ENCODE measurements around the gene SYDE2. TPM values are rescaled to one million over a fixed set of nuclear protein-coding genes. Genes with fewer than 3 reads are reported as not detected.

The SYDE2 gene
- total RNA-seq, 4 donors from 2014 or later = 3.3 to 20.8 (median 14.2) TPM

DNA sequence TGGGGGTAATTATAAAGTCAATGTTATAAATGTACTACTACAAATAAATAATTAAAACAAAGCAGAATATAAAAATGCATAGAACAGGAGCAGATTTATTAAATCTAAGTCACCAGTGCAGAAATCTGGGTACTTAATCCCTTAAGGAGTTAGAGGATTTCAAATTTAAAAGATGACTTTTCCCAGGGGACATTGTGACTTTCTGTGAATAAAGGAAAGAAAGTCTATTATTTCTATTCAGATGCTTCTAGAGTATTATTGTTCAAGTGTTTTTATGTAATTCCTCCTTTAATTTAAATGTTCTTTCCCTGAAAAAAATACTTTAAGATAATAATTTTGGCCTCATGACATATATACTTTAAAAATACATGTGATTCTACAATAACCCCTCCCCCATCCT lies 43.4 kb downstream of the SYDE2 start:
- Histone ChIP-seq H3K4me1 (no peaks in the 10 kb centered on the region), H3K4me3 (no peak overlapping the region), H3K27ac (no peak overlapping the region), H3K27me3 (no peaks in the 10 kb centered on the region), H3K9me3 (no peaks in the 10 kb centered on the region), H3K36me3 (peaks cover 0 to 9% (median 0%) of the 10 kb centered on the region in 3 donors)
- no peak for DNase-seq
- no peak for TF ChIP-seq POLR2A (IDR thresholded peaks at IDR 0.05)
- TF ChIP-seq, protein P1, sequence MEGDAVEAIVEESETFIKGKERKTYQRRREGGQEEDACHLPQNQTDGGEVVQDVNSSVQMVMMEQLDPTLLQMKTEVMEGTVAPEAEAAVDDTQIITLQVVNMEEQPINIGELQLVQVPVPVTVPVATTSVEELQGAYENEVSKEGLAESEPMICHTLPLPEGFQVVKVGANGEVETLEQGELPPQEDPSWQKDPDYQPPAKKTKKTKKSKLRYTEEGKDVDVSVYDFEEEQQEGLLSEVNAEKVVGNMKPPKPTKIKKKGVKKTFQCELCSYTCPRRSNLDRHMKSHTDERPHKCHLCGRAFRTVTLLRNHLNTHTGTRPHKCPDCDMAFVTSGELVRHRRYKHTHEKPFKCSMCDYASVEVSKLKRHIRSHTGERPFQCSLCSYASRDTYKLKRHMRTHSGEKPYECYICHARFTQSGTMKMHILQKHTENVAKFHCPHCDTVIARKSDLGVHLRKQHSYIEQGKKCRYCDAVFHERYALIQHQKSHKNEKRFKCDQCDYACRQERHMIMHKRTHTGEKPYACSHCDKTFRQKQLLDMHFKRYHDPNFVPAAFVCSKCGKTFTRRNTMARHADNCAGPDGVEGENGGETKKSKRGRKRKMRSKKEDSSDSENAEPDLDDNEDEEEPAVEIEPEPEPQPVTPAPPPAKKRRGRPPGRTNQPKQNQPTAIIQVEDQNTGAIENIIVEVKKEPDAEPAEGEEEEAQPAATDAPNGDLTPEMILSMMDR (IDR thresholded peaks at IDR 0.05) = no peak

DNA sequence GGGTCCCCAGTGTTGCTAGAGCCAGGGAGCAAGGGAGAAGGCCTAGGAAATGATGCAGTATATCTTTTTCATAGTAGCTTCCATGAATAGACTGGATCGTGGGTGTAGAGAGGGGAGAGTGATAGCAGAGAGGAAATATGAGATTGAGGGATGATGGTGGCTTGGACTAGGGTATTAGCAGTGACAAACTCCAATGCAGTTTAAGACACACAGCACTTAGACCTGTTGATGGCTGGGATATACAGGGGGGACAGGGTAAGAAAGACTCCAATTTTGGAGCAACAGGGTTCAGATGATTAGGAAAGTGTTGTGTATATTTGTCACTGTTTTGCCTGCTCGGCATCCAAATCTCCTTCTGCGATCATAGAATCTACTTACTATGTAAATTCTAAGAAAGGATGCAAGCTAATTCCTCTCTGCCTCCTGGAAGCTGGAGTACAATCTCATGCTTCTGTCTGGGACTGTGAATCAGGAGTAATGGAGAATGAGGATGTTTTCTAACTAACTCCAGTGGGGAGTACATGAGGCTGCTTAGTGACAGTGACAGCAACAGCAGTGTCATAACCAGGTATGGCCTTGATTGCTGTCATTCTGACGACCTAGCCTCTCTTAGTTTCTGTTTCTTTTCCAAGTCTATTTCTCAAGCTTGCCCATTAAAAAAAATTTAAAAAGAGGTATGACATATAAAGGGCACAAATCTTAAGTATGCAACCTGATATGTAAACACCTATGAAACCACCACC lies 47.5 kb downstream of the SYDE2 start:
- H3K4me1 ChIP-seq = no peaks in the 10 kb centered on the region
- no peaks in the 10 kb centered on the region for H3K9me3 ChIP-seq
- H3K27ac ChIP-seq = no peak overlapping the region

DNA sequence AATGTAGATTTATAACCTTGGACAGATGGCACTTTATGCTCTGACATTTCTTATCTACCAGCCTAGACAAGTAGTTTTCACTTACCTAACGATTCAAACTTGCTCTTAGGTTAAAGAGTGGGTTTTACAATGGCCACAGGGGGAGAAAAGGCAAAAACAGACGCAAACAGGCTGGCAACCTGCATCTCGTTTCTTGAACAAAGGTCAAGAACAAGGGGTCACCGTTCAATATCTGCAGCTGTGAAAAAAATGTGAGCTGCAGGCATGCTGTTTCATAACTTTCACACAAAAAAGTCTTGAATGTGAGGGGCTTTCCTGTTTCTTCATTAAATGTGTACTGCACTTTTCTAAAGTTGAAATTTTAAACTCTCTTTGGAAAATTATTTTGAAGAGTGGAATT lies 49.4 kb downstream of the SYDE2 start:
- H3K27ac ChIP-seq = no peak overlapping the region
- H3K4me3 ChIP-seq = no peak overlapping the region
- TF ChIP-seq, protein P1 (IDR thresholded peaks at IDR 0.05) = no peak
- no peak for TF ChIP-seq POLR2A (IDR thresholded peaks at IDR 0.05)
- H3K36me3 ChIP-seq = no peaks in the 10 kb centered on the region
- no peaks in the 10 kb centered on the region for H3K4me1 ChIP-seq
- no peaks in the 10 kb centered on the region for H3K9me3 ChIP-seq
- no peak for DNase-seq
- no peaks in the 10 kb centered on the region for H3K27me3 ChIP-seq

More for the DNA sequence above, 47.5 kb downstream of the SYDE2 start:
- Histone ChIP-seq H3K36me3 (peaks cover 0 to 4% (median 0%) of the 10 kb centered on the region in 3 donors), H3K4me3 (no peak overlapping the region), H3K27me3 (no peaks in the 10 kb centered on the region)
- no peak for TF ChIP-seq POLR2A (IDR thresholded peaks at IDR 0.05)
- TF ChIP-seq, protein P1 (IDR thresholded peaks at IDR 0.05) = no peak
- no peak for DNase-seq

DNA sequence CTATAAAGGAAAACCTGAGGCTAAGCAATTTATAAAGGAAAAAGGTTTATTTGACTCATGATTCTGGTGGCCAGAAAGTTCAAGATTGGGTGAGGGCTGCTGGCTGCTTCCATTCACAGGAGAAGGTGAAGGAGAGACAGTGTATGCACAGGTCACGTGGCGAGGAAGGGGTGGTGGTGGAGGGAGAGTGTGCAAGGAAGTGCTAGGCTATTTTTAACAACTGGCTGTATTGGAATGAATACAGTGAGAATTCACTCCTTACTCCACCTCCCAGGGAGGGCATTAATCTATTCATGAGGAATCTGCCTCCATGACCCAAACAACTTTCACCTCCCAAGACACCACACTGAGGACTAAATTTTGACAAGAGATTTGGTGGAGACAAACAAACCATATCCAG lies 51.0 kb downstream of the SYDE2 start:
- Histone ChIP-seq H3K27me3 (no peaks in the 10 kb centered on the region), H3K9me3 (no peaks in the 10 kb centered on the region), H3K4me3 (no peak overlapping the region), H3K36me3 (no peaks in the 10 kb centered on the region), H3K27ac (no peak overlapping the region), H3K4me1 (no peaks in the 10 kb centered on the region)
- TF ChIP-seq, protein P1 (IDR thresholded peaks at IDR 0.05) = no peak
- TF ChIP-seq POLR2A (IDR thresholded peaks at IDR 0.05) = no peak
- no peak for DNase-seq

DNA sequence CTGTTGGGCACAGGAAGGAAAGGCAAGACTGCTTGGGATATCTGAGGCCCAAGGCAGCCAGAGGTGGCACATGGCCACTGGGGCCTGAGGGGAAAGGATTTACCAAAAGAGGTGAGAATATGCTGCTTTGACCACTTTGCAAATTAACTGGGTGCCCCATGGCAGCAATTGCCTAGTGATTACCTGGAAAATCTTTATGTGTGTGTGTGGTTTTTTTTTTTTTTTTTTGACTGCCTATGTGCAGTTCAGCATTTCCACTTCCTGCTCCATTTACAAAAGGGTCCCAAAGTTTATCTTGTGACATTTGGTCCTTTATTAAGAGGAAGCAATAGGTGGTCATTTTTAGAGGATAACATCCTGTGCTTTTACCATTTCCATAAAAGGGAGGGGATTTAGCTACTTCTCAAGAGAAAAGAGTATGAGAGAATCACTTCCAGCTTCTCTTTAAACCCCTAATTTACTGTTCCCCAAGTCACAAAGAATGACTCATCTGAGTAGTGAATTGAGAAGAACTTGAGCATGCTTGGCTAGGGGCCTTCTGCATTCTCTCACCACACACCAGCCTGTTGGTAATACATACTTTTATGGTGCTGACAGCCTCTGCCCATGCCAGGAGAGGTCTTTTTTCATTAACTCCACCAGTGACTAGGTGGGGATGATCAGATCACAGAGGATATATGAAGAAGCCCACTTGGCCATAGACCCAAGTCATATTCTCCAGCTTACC lies 52.1 kb downstream of the SYDE2 start:
- Histone ChIP-seq H3K36me3 (no peaks in the 10 kb centered on the region), H3K4me3 (no peak overlapping the region), H3K27me3 (no peaks in the 10 kb centered on the region), H3K27ac (no peak overlapping the region), H3K4me1 (no peaks in the 10 kb centered on the region), H3K9me3 (no peaks in the 10 kb centered on the region)
- TF ChIP-seq, protein P1 (IDR thresholded peaks at IDR 0.05) = no peak
- no peak for TF ChIP-seq POLR2A (IDR thresholded peaks at IDR 0.05)
- DNase-seq = no peak

Data from Peyer's patch (tissue), 4 donors.